ENCODE results near the gene TIMM44.

- TF ChIP-seq, protein P1, sequence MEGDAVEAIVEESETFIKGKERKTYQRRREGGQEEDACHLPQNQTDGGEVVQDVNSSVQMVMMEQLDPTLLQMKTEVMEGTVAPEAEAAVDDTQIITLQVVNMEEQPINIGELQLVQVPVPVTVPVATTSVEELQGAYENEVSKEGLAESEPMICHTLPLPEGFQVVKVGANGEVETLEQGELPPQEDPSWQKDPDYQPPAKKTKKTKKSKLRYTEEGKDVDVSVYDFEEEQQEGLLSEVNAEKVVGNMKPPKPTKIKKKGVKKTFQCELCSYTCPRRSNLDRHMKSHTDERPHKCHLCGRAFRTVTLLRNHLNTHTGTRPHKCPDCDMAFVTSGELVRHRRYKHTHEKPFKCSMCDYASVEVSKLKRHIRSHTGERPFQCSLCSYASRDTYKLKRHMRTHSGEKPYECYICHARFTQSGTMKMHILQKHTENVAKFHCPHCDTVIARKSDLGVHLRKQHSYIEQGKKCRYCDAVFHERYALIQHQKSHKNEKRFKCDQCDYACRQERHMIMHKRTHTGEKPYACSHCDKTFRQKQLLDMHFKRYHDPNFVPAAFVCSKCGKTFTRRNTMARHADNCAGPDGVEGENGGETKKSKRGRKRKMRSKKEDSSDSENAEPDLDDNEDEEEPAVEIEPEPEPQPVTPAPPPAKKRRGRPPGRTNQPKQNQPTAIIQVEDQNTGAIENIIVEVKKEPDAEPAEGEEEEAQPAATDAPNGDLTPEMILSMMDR (conservative IDR thresholded peaks at IDR 0.05): no peak
- no peak for TF ChIP-seq EZH2 (IDR thresholded peaks at IDR 0.05; ENCODE audit: low read depth)
Measured at GRCh38 chr19:7980168-7980567, 36.7 kb upstream of the TIMM44 start.
